GM12873 (cell line): ENCODE data around the gene HOXA2.

Experiments used
- CTCF ChIP-seq: IDR thresholded peaks from 2 replicates; pipeline ENCODE4 v1.5.1; 2012; ENCODE audit warnings: low read depth, mild to moderate bottlenecking, moderate library complexity, low read length, control low read depth; ENCODE audit not compliant: insufficient read depth; ENCODE audit errors: missing control alignments

The HOXA2 gene

GRCh38 chr7:27131390-27131819 is 28.9 kb upstream of the HOXA2 start:
- no peak for TF ChIP-seq CTCF

- no peak for TF ChIP-seq CTCF
Observed at GRCh38 chr7:27130540-27131389, 28.3 kb upstream of the HOXA2 start, which contains the start of gene HOXA4. Gene HOXA4, minus strand, starts transcription at chr7:27130757. Its CDS starts 24 bp downstream, at chr7:27130733.

GRCh38 chr7:27129729-27130539 is 27.5 kb upstream of the HOXA2 start:
- TF ChIP-seq CTCF, result no peak

- no peak for TF ChIP-seq CTCF
Observed at GRCh38 chr7:27128776-27129728, 26.6 kb upstream of the HOXA2 start.

GRCh38 chr7:27128034-27128433 is 25.6 kb upstream of the HOXA2 start:
- TF ChIP-seq CTCF, result no peak

- TF ChIP-seq CTCF, result no peak
Observed at GRCh38 chr7:27126596-27127327, 24.3 kb upstream of the HOXA2 start.
